ENCODE measurements around the gene POT1.

DNA sequence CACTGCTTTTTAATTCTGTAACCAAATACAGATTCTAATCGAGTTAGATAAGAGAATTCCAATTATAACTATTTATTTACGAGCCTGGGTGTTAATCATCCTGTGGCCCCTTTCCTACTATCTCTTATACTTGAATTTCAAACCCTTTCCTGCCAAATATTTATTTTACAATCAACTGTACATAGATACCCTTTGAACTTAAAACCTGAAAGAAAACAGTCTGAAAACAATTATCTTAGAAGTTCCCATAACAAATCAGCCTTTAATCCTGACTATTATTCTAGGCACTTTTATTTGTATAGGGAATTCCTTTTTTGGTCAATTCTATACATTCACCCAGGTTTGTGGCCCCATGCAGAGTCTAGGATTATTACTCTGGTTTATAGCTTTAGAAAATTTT is 153.5 kb downstream of the POT1 start:
- TF ChIP-seq, protein P1, sequence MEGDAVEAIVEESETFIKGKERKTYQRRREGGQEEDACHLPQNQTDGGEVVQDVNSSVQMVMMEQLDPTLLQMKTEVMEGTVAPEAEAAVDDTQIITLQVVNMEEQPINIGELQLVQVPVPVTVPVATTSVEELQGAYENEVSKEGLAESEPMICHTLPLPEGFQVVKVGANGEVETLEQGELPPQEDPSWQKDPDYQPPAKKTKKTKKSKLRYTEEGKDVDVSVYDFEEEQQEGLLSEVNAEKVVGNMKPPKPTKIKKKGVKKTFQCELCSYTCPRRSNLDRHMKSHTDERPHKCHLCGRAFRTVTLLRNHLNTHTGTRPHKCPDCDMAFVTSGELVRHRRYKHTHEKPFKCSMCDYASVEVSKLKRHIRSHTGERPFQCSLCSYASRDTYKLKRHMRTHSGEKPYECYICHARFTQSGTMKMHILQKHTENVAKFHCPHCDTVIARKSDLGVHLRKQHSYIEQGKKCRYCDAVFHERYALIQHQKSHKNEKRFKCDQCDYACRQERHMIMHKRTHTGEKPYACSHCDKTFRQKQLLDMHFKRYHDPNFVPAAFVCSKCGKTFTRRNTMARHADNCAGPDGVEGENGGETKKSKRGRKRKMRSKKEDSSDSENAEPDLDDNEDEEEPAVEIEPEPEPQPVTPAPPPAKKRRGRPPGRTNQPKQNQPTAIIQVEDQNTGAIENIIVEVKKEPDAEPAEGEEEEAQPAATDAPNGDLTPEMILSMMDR (optimal IDR thresholded peaks at IDR 0.05 in 1 of 3, IDR thresholded peaks at IDR 0.05 in 1 of 3, conservative IDR thresholded peaks at IDR 0.05 in 1 of 3; ENCODE audit: extremely low read depth in 1 of 3, insufficient read depth in 2 of 3, low read length in 3 of 3) = no peak
- no peak for TF ChIP-seq EZH2 (IDR thresholded peaks at IDR 0.05; ENCODE audit: low read length)

Measured in keratinocyte (primary cell).